ENCODE results near the gene FNDC3B.

FNDC3B gene

DNA sequence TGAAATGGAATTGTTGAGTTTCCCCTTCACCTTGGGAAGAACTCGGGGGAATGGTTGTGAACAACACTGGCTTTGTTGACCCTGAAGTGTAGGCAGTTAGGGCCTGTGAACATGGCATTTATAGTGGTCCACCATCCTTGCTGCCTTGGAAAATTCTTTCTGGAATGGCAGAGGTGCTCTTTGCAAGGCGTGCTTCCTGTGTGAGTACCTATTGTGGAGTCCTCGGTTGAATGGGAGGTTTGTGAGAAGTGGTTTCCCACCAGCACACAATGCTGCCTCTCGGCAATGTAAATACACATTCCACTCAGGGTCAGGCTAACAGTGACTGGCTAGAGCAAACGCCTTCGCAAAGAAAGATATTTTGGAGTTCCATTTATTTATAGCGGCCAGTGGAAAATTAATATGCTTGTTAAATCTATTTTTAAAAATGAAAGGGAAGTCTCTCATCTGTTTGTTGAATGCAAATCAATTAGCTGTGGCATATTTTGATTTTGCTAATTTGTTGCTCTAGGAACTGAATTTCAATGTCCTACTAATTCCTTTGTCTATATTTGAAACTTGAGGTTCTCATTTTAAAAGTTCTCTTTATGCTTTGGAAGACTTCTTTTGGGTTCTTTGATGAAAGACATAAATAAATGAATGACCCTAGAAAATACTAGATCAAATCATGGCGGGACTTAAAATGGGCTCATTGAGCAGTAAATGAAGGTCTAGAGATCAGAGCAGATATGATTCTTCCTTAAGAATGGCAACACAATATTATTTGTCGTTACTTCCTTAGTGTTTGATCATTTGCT lies 59.5 kb downstream of the FNDC3B start:
- no peak for DNase-seq

DNA sequence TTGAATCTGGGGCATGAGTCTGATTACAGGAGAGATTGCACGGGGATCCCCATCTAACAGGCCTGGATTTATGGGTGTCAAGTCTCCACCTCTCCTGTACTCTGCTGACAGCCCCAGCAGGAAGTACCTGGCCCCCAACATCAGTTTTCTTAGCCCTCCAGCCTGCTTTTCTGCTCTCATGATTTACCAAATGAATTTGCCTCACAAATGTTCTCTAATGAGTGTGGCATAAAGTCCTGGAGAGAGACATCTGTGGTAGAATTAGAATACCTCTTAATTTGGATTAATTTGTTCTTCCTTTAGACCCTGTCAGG lies 60.1 kb downstream of the FNDC3B start:
- no peak for DNase-seq

DNA sequence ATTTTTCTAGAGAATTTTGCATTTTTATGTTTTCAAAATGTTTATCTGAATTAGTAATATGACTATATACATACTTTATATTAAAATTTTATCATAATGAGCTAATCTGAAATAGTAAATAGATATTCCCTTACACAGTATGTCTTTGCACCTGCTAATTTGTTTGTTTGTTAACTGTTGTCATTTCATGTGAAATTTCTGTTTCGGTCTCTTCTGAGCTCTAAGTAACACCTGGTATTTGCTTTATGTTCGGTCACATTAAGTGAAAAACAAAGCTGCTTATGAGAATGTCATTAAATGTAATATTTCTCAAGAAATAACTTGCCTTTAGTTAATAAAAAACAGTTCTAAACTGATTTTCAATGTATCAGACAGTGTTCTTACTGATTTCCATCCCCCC lies 61.1 kb downstream of the FNDC3B start:
- no peak for DNase-seq

DNA sequence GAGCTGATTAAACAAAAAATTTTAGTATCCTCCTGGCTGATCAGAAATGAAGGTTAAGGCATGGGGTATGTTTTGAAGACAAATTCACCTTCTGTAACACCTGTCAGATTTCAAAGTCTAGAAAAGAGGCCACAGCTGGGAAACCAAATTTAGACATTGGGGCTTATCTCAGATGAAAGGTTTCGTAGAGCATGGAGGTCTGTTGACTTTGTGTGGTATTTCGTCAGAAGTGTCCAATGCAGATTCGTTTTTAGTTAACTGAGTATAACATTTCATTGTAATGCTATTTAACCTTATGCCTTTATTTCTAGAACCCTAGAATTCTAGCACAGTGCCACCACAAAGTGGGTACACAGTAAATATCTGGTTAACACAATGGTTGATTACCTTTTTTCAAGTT lies 61.7 kb downstream of the FNDC3B start:
- DNase-seq = no peak

DNA sequence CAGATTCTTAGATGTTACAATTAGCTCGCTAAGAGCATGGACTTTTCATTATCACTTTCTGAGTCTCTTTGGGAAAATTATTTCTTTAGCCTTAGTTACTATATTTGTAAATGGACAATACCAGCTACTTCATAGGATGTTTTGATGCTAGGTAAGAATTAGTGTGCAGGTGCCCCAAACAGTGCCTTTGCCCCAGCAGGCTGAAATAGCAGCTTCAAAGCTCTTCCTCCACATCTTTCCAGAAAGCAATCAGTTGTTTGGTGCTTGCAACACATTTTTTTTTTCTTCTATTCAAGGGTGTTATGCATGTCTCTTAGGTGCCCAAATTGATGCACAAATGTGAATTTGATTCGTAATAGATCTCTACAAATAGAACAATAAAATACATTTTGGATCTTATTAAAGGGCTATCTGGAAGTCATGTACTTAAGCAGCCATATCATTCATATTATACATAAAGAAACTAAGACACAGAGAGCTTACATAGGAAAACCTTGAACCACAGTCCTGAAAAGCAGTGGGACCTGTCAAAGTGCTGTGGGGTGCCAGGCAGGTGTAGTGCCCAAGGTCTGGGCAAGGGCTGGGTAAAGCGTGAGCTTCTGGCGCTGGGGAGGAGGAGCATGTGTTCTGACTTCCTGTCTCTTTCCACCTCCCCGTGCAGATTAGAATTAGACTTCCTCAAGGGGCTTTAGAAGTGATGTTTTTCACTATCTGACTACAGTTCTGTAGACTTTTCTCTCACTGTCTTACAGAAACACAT lies 62.9 kb downstream of the FNDC3B start:
- no peak for DNase-seq

DNA sequence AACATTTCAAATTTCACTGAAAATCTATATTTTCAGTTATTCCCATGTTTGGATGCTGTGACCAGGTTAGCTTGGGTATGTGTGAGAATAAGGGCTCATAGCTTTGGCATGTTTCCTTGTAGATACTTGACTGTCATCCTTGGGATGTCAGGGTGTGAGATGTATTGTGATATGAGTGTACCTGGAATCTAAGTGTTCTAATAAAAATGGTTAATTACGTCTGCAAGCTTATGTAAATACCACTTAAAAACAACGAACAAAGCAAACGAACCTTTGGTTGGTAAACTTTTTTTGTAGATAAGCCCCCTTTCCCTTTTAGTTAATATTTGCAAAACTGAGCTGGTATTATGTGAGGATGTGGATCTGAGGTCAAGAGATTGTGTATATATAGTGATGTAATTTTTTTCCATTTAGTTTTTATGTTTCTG lies 63.5 kb downstream of the FNDC3B start:
- no peak for DNase-seq

DNA sequence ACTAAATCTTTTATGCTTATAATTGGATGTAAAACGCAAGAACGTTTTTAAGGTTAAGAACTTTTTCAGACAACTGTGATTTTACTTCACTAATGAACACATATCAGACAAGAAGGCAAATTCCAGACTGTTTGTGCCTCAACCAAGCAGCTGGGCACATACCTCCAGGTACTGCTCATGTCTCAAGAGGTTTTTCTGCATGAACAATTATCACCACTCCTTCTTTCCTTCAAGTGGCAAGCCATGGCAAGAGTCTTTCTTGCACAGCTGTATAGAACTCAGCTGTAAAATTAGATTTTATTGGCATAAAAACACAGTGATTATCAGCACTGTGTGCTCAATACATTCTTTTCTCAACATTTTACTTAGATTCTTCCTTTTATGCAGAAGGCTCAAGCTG lies 64.3 kb downstream of the FNDC3B start:
- DNase-seq = no peak

DNA sequence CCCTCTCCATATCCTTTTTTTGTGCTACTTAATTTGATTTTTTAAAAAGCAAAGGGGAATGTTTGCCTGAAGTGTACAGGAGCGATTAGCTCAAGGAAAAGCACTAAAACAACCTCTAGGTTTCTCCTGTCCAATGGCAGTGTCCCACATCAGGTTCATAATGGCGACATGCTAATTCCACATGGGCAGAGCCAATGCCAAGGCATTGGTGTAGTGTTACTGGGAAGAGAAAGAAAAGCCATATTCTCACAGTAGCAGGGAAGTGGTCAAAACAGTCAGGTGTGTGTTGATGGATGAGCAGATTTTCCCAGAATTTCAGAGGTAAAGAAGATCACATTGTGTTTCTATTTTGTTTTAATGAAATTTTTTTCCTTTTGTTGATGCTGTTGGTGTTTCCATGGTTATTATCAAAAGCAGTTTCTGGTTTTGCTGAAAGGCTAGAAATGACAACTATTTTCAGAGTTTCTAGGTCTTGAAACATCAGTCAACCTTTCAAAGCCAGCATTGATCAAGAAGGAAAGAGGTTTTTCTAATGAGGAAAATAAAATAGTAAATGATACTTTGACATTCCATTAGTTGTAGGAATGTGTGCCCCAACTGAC lies 65.2 kb downstream of the FNDC3B start:
- DNase-seq = no peak

DNA sequence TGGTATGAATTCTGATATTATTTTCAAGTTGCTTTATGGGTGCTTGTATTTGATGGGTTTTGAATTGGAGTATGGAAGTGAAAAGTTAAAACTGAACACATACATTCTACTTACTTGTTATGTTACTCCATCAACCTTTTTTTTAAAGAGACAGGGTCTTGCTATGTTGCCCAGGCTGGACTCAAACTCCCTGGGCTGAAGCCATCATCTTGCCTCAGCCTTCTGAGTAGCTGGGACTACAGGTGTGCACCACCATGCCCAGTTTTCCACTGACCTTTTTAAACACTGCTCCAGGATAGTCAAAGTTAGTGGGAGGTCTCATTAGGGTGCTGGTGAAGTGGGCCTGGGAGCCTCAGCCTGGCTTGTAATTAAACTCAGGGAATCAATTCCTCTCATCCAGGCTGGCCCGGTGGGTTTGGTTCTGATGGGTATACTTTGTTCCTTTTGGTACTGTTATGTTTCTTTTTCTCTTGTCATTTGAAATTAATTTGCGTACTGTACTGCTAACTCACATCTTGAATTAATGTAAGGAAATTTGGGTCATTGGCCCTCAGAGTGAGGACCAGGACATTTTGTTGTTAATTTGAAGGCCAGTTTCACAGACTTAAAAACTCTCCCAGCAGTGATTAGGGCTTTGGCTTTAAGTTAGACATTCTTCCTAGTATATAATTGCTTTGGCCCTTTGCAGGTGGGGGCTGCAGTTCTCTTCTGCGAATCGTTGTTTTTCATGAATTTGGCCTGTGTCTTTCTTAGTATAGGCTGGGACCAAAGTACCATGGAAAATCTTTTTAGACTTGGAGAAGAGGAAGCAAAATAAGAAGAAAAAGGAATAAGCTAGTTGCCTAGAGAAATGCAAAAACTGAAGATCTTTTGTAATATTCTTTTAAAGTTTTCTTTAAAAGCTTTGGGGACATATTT lies 66.9 kb downstream of the FNDC3B start:
- DNase-seq = no peak

DNA sequence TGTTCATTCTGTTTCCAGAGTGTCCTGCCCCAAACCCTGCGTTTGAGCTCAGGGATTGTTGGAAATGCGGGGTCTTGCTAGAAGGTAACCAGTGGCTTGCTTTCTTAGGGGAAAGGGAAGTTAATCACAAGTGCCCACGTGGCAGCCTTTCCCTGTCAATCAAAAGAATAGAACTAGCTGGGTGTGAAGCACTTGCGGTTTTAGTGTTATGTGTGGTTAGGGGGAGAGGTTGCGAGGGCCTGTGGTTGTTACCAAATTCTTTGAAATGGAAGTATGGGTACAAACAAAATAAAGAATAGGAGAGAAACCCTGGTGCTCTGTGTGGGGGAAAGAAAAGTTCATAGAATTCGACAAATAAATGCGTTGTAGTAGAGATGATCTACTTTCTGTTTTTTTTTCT lies 67.6 kb downstream of the FNDC3B start:
- DNase-seq = peak; percentile 28

DNA sequence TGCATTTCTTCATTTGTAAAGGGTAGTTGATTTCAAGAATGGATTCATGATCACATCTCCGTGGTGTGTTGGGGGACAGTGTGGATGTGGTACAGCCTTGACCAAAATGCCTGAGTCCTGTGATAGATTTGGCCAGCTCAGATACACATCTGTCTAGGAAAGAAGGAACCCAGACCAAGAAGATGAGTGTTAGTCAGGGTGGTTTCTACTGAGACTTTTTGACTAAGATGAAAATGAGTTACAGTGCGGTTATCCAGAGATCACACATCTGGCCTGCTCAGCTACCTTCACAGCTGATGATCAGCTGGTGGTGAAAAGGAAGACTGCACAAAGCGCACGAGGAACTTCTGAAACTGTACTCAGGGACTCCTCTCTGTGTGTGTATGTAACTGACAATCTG lies 68.0 kb downstream of the FNDC3B start:
- DNase-seq = no peak

DNA sequence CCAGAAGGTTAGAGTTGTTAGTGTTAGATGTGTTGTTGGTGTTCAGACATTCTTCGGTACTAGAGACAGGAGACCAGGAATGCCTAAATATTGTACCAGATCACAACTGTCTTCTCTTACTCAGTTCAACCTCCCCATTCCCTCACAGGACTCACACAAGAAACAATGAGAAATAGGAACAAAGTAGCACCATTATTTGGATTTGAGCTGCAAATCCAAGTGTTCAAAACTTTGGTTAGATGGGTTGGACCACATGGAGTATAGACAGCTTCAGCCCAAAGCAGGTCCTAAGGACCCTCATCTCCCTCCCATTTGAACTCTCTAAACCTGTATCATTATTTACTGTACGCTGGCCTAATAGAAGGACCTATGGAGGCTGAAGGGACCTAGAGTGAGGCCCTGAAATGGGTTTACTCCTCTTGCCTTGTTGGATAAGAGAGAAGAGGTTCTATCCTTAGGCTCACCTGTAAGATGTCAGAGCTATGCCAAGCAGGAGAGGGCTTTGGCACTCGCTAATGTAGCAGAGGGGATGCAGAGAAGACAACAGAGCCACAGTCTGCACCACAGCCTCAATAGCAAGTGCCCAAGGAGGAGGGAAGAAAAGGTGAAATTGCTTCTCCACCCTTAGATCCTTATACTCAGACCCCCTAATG lies 70.9 kb downstream of the FNDC3B start:
- no peak for DNase-seq

DNA sequence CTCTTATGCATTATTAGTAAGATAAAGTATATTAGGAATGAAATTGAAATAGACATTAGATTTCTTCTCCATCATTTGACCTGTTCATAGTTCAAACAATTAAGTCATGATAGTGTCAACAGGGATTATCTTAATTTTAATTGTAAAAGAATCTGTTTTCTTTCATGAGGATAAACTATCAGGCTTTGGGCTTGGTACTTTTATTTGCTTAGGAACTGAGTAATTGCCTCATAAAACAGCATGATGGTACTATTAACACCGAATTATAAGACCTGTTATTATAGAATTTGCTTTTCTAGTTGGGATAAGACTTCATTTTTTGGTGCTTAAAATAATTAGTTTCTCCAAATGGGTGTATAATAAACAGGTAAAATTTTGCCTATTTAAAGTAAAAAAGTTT lies 71.8 kb downstream of the FNDC3B start:
- no peak for DNase-seq

DNA sequence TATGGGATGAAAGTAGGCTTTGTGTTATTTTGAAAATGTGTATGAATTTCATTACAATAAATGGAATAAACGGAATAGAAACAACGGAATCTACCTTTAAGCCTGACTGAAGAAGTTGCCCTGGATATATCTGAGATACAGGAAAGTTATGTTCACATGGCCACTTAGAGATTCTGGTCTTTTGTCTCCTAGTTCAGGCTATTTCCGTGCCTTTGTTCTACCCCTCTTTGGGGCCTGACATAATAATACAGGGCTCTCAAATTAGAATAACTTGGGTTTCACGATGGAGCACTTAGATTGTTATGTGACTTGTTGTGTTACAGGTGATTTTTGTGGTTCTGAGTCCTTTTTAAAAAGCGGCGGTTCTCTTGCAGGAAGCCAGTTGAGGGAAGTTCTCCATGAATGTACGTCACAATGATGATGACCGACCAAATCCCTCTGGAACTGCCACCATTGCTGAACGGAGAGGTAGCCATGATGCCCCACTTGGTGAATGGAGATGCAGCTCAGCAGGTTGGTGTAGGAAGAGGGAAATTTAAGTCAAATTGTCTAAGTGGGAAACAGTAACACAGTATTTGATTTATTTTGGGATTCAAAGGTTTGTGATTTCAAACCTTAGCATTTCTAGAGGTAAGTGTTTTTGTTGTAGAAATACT lies 72.8 kb downstream of the FNDC3B start:
- DNase-seq = no peak

DNA sequence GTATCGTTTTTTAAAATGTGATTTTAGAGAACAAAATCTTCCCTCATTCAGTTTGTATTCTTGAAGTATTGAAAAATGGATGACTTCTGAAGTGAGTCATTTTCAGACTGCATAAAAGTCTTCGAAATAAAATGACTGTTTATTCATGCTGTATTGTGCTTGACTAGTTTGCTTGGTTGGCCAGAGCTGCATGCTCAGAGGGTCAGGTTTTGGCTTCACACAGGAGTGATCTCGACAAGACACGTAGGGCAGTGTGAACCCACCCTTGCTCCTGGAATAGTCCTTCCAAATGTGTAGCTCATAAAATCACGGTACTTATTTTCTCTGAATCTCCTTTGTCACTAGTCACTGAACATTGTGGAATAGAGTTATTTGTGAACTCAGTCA lies 73.3 kb downstream of the FNDC3B start:
- DNase-seq = no peak

DNA sequence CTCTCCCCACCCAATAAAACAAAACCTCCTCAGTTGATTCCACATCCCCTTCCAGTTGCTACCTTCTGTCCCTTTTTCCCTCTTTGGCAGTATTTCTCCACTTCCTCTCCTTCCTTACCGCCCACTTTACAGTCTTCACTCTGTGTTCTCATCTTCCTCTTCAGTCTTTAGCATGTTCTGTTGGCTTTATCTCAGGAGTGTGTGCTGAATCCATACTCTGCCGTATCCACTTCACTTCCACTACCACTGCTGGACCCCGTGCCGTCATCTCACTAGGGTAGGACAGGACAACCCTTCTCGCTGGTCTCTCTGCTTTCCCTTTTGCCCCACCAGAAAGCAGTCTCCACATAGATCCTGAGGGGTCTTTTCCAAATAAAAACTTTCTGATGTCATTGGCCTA lies 74.3 kb downstream of the FNDC3B start:
- no peak for DNase-seq

DNA sequence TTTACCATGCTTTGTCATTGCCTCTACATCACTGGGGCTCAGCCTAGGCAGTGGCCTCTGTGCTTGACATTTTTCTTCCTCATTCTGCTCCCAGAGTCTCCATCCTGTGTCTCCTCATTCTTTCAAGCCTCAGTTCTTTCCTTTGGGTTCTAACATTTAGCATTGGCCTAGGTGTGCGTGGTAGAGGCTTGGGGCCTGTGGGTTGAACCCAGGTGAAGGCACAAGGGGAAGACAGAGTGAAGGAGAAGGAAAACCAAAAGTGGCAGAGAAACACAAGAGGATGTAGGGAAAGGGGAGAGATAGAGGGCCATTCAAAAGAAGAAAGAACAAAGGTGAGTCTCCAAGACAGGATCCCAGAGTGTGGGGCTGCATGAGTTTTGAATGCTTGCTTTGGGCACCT lies 75.7 kb downstream of the FNDC3B start:
- DNase-seq = no peak

DNA sequence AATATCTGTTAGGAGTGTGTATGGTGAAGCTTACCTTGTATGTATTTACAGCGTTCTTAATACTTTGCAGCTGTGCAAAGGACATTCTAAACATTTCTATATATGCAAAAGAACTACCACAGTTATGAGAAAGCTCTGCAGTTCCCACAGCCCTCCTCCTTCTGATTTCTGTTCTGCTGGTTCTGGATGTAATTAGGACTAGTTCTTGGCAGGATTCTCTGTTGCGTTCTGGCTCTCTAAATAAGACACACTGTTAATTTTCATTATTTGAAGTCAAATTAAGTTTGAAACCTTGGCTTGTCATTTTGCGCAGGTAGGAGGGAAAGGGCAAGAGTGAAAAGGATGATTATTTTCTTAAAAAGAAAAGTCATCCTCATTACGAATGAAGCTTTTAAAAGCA lies 76.4 kb downstream of the FNDC3B start:
- DNase-seq = no peak

DNA sequence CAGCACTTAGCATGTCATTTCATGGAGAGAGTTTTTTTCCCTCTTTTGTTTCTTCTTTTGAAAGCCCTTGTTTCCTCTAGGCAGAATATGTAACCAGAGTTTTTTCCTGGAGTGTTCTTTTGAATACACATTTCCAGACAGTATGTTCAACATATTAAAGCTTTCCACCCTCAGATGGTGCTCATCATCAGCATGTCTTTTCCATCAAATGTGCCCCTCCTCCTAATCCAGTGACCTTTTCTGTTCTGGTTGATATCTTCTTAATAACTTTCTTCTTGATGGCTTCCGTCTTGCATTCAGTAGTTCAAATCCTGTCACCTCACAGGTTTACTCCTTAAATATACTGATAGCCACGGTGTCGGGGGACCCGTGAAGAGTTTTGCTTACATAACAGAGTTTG lies 78.6 kb downstream of the FNDC3B start:
- no peak for DNase-seq

DNA sequence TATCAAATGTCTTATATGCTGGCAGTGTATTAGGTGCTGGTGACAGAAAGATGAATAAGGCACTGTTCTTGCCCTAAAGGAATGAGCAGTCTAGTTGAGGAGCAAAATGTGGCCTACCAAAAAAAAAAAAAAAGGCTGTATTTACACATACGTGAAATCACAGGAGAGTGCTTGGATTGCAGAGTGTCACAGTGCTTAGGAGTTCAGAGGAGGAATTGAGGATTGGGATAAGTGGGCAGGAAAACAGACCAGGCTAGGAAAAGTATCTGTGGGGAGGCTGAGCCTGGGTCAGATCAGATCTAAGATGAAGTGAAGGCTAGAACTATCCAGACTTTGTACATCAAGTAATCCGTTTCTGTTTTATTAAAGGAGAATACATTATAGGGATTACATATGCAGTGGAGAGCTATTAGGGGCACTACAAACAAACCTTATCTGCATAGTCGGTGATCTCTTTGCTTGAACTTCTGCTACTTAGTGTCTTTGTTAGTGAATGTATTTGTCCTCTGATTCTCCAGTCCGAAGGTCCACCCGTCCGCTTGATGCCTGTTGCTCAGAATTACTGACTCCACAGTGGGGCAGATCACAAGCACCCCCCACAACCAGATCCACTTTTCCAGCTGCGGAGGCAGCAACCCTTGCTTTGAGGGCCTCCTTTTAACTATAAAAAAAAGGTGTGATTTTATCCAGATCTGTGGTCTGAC lies 80.0 kb downstream of the FNDC3B start:
- DNase-seq = no peak

DNA sequence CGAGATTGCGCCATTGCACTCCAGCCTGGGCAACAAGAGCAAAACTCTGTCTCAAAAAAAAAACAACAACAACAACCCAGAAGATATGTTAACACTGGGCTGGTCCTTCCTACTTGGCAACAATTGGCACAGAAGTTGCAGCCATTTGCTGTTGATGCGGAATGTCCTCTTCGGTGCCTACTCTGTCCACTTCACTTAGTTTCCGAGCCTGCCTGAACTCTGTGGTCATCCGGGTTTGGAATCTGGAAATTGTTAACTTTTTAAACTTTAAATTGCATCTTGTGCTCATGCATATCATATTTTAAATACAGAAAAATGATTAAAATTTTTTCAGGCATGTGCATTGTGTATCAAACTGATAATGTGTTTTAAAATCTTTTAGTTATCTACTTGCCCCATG lies 81.5 kb downstream of the FNDC3B start:
- no peak for DNase-seq

DNA sequence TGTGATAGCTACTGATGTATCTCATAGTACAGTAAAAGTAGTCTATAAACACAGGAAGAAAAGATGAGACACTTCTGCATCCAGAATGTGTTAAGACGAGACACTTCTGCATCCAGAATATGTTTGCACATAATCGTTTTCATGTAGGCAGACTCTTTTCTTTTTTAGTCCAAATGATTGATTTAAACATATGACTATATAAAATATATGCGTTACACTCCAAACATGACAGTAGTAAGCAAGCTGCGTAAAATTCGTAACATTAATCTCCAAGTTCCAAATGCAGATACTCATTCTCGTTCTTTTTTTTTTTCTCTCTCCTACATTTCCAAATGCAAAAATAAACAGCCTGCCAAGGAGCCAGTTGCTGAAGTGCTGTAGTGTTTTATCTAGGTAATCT lies 82.6 kb downstream of the FNDC3B start:
- no peak for DNase-seq
